ENCODE data around the gene FARP2. TPM values are rescaled to one million over a fixed set of nuclear protein-coding genes. Genes with fewer than 3 reads are reported as not detected.

FARP2 gene
- total and polyA plus RNA-seq, 2 experiments from 2014 or later: 16.0 to 22.6 TPM

- Histone ChIP-seq H3K9me2 (ENCODE audit: insufficient read depth) (no peaks in the 10 kb centered on the region), H3K4me3 (no peak overlapping the region), H4K20me1 (replicated peaks; ENCODE audit: insufficient read depth) (peaks cover 7% of the 10 kb centered on the region), H3K36me3 (ENCODE audit: insufficient read depth) (no peaks in the 10 kb centered on the region), H3K27ac (ENCODE audit: low read depth) (no peak overlapping the region), H2AFZ (no peak overlapping the region), H3K79me2 (replicated peaks; ENCODE audit: insufficient read depth) (peaks cover 7% of the 10 kb centered on the region; the same call in 1 of the 2 replicates), H3K27me3 (ENCODE audit: insufficient read depth) (no peaks in the 10 kb centered on the region), H3K4me2 (no peak overlapping the region), H3F3A (replicated peaks; ENCODE audit: low read depth) (no peaks in the 10 kb centered on the region; the same call in 1 of the 2 replicates), H3K4me1 (ENCODE audit: insufficient read depth) (no peaks in the 10 kb centered on the region)
- Mint-ChIP-seq H3K36me3 (ENCODE audit: low read depth) (peaks cover 43% of the 10 kb centered on the region), H3K27me3 (ENCODE audit: insufficient read depth, low read depth, poor library complexity) (peaks cover 5% of the 10 kb centered on the region), H3K27ac (no peak overlapping the region), H3K9me3 (no peaks in the 10 kb centered on the region; the same call in 2 of the 3 replicates), H3K4me3 (no peak overlapping the region), H3K4me1 (no peaks in the 10 kb centered on the region; the same call in 2 of the 3 replicates)
- no peak for ATAC-seq
- no peak for DNase-seq (ENCODE audit: low spot score)
- no peak for TF ChIP-seq EZH2phosphoT487 (IDR thresholded peaks at IDR 0.05; ENCODE audit: unreplicated experiment)
Measured at GRCh38 chr2:241496003-241496707, 140.1 kb downstream of the FARP2 start.

- no peaks in the 10 kb centered on the region for H3K4me1 ChIP-seq (ENCODE audit: insufficient read depth)
- H3K79me2 ChIP-seq (replicated peaks; ENCODE audit: insufficient read depth): peaks cover 17% of the 10 kb centered on the region
- ATAC-seq (no peak), DNase-seq (ENCODE audit: low spot score) (no peak)
- TF ChIP-seq ZNF331 (CRISPR knock-in tag; IDR thresholded peaks at IDR 0.05; ENCODE audit: low read depth) (no peak), NANOG (IDR thresholded peaks at IDR 0.05; ENCODE audit: borderline replicate concordance) (no peak), STAT1 (IDR thresholded peaks at IDR 0.05; ENCODE audit: unreplicated experiment) (no peak)
- H3K27ac ChIP-seq (ENCODE audit: low read depth): no peak overlapping the region
- H3K36me3 Mint-ChIP-seq (ENCODE audit: low read depth): peaks cover 51% of the 10 kb centered on the region
- no peaks in the 10 kb centered on the region; the same call in 2 of the 3 replicates for H3K9me3 Mint-ChIP-seq
- no peaks in the 10 kb centered on the region for H3K27me3 ChIP-seq (ENCODE audit: insufficient read depth)
- peaks cover 11% of the 10 kb centered on the region for H4K20me1 ChIP-seq (replicated peaks; ENCODE audit: insufficient read depth)
- no peak overlapping the region for H3K4me3 Mint-ChIP-seq
- H2AFZ ChIP-seq: no peak overlapping the region
- peaks cover 2% of the 10 kb centered on the region for H3K27me3 Mint-ChIP-seq (ENCODE audit: insufficient read depth, low read depth, poor library complexity)
- H3K27ac Mint-ChIP-seq: no peak overlapping the region
- no peaks in the 10 kb centered on the region; the same call in 2 of the 3 replicates for H3K4me1 Mint-ChIP-seq
- H3F3A ChIP-seq (replicated peaks; ENCODE audit: low read depth): no peaks in the 10 kb centered on the region; the same call in 1 of the 2 replicates
- no peaks in the 10 kb centered on the region for H3K36me3 ChIP-seq (ENCODE audit: insufficient read depth)
- no peak overlapping the region for H3K4me2 ChIP-seq
- no peaks in the 10 kb centered on the region for H3K9me2 ChIP-seq (ENCODE audit: insufficient read depth)
- H3K4me3 ChIP-seq: no peak overlapping the region
Measured at GRCh38 chr2:241496904-241497877, 141.1 kb downstream of the FARP2 start.

GRCh38 chr2:241498115-241499070 lies 142.3 kb downstream of the FARP2 start:
- H3K27ac Mint-ChIP-seq: no peak overlapping the region
- H3K27me3 Mint-ChIP-seq (ENCODE audit: insufficient read depth, low read depth, poor library complexity): peaks cover 2% of the 10 kb centered on the region
- H3K9me2 ChIP-seq (ENCODE audit: insufficient read depth): no peaks in the 10 kb centered on the region
- H4K20me1 ChIP-seq (replicated peaks; ENCODE audit: insufficient read depth): peaks cover 18% of the 10 kb centered on the region
- H3K4me3 Mint-ChIP-seq: no peak overlapping the region
- no peaks in the 10 kb centered on the region for H3F3A ChIP-seq (replicated peaks; ENCODE audit: low read depth)
- no peaks in the 10 kb centered on the region for H3K4me1 ChIP-seq (ENCODE audit: insufficient read depth)
- H3K4me3 ChIP-seq: no peak overlapping the region
- no peaks in the 10 kb centered on the region for H3K27me3 ChIP-seq (ENCODE audit: insufficient read depth)
- H3K27ac ChIP-seq (ENCODE audit: low read depth): no peak overlapping the region
- no peak for DNase-seq (ENCODE audit: low spot score)
- H3K36me3 ChIP-seq (ENCODE audit: insufficient read depth): no peaks in the 10 kb centered on the region
- H3K36me3 Mint-ChIP-seq (ENCODE audit: low read depth): peaks cover 49% of the 10 kb centered on the region
- ATAC-seq: no peak
- H3K4me2 ChIP-seq: no peak overlapping the region
- no peaks in the 10 kb centered on the region; the same call in 2 of the 3 replicates for H3K4me1 Mint-ChIP-seq
- no peak overlapping the region for H2AFZ ChIP-seq
- no peaks in the 10 kb centered on the region; the same call in 2 of the 3 replicates for H3K9me3 Mint-ChIP-seq
- peaks cover 29% of the 10 kb centered on the region for H3K79me2 ChIP-seq (replicated peaks; ENCODE audit: insufficient read depth)
- TF ChIP-seq ZNF462 (CRISPR knock-in tag; IDR thresholded peaks at IDR 0.05): no peak

Measured in GM23338 (cell line).